COR-L47 (cell line): ENCODE results near the gene MTA2.
"Not testable (repeated sequence)": the region's sequence is repeated elsewhere in the genome, so short reads cannot be mapped to it uniquely, and the experiment has no call there.

Source experiments
- DNase-seq: peaks from one replicate; lab custom pipeline; 2025; lab: John Stamatoyannopoulos, UW

The MTA2 gene

DNA sequence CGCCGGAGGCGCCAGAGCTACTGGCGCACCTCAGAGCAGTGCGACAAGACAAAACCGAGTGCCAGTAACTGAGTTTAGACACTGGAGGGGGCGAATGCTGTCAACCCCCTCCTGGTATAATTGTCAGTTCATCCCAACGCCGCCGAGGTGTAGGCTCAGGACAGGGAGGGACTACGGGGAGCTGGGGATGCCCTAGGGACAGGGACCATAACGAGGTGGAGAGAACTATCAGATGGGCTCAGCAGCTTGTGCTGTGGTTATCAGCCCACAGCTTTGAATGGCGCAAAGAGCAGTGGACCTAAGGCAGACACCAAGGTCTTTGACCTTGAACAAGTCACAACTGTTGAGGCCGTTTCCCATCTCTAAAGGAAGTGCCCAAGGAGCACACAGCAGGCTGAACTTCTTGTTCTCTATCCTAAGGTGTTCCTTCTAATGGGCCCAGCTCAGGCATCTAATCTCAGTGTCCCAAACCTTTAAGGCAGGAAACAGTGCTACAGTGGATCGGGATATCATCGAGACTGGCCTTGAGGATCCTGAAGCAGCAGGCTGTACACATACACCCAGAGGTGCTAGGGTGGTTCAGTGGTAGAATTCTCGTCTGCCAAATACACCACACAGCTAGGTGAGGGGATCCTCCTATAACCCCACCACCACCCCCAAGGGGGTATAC lies 9.4 kb downstream of the MTA2 start:
- no peak for DNase-seq

DNA sequence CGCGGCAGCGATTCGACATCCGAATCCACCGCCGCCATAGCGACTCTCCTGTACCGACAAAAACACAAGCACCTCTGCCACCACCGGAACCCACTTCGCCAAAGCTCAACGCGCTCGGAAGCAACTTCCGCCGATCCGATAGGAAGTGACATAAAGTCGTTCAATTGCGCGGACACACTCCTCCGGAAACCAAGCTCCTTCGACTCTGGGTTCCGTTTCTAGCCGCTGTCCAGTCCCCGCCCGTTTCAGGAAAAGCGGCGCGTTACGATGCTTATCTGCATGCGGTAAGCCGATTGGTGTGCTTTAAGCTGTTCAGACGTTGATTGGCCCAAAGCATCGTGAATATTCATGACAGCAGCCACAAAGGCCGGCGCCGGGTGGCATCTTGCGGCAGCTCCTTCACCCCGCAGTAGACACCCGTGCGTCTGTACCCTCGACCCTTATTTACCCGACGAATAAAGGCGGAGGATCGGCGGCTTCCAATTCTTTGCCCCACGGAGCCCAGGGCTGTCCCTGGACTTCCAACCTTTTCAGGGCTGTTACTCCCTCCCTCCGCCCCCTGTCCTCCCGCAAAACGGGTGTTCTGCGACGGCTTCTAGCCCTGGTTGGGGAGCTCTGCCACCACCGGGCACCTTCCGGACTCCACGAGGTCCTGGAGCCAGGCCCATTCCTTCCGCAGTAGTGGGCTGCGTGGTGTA lies 10.1 kb downstream of the MTA2 start, which contains the start of gene TUT1:
TSS of gene TUT1 (minus strand) at position 76 of the 698 bp plus-strand sequence. CDS start at position 38, 38 bp downstream.
- DNase-seq = peak; percentile 99

- no peak for DNase-seq
Measured at GRCh38 chr11:62588966-62589637, 12.6 kb downstream of the MTA2 start.

GRCh38 chr11:62585356-62585755 lies 16.3 kb downstream of the MTA2 start:
- DNase-seq = not testable (repeated sequence)

DNA sequence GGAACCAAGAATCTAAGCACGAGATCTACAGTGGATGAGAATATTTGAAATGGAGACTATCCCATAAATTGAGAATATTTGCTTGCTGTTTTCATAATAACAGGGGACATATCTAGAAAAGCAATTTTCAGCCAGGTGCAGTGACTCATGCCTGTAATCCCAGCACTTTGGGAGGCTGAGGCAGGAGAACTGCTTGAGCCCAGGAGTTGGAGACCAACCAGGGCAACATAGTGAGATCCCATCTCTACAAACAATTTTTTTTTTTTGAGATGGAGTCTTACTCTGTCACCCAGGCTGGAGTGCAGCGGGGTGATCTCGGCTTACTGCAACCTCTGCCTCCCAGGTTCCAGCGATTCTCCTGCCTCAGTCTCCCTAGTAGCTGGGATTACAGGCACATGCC lies 19.9 kb downstream of the MTA2 start:
- not testable (repeated sequence) for DNase-seq

DNA sequence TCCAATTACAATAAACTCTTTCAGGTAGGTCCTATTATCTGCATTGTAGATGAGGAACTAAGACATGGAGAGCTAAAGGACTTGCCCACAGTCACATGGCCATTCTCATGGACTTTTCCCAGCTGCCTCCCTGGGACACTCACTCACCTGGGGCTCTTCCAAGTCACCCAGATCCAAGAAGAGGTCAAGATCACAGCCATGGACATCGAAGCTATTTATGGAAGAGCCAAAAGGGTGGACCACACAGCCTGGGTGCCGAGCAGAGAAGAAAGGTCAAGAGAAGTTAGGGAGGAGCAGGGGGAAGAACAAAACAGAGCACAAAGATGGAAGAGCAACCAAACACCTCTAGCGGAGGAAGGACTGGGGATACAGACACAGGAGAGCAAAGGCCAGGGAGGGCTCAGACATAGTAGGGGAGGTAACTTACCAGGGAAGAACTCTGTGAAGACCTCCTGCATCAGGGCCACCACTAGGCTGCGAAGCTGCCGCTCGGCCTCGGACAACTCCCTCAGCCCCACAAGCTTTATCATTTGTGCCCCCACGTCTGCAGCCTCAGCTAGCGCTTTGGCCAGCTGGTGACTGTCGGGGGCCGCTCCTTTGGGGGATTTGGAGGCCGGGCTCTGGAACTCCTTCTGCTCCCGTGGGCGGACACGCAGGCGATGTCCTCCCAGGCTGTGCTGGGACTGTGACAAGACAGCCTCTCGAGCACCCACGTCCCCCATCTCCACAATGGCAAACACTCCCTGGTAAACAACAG lies 20.5 kb downstream of the MTA2 start:
- no peak for DNase-seq

- DNase-seq = no peak
Measured at GRCh38 chr11:62579252-62579651, 22.4 kb downstream of the MTA2 start.

DNA sequence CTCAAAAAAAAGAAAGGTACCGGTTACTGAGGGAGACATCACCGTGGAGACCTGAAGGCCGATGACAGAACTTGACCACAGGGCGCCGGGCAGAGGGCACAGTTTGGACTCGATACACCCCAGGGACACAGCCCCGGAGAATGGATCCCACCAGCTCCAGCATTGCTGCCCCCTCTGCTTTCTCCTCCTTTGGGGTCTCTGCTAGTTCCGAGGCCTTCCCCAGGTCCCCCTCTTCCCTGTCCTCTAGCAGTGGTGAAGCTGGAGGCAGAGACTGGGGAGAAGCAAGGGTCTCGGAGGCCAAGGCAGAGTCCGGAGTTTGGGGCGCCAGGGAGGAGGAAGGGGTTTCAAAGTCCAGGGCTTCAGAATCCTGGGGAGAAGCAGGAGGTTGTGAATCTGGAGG lies 23.1 kb downstream of the MTA2 start:
- no peak for DNase-seq

DNA sequence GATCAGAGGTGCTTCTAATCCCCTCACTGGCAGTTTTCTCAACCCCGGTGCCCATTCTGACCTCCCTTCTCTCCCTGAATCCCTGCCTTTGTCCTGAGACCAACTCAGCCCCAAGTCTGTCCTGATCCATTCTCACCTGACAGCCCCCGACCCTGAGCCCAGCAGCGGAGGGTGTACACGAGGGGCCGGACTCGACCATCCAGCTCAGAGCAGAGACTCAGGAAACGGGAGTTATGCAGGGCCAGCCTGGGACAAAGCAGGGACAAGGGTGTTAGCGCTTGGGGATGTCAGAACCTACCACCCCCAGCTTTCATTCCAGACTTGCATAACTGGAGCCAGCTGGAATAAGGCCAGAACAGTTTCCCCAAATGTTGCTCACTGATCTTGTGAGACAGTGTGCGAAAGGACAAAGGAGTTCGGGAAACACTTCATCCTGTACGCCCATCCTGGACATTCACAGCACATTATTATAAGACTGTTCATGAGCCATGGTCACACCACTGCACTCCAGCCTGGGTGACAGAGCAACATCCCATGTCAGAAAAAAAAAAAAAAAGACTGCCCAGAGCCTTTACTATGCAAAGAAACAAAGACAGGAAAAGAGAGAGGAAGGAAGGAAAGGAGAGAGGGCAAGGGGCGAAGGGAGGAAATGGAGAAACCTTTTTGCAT lies 24.5 kb downstream of the MTA2 start:
- DNase-seq = no peak

DNA sequence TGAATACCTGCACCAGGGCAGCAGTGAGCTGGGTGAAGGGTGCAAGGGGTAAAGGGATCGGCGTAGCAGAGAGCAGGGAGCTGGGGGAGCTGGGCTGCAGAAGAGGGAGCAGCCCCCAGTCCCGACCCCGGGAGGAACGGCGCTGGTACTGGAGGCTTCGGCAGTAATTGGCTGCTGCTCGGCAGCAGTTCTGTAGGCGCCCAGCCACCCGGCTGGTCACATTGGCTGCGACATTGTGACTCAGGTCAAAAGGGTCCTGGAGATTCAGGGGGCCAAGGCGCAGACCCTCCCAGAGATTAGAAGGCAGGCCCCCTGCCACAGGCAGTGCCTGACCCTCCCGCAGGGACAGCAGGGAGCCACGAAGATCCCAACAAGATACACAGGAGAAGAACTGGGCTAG lies 25.8 kb downstream of the MTA2 start:
- DNase-seq = no peak

GRCh38 chr11:62575156-62575555 lies 26.5 kb downstream of the MTA2 start:
- no peak for DNase-seq

- DNase-seq = no peak
Measured at GRCh38 chr11:62574363-62575071, 27.1 kb downstream of the MTA2 start.

GRCh38 chr11:62573592-62574362 lies 27.9 kb downstream of the MTA2 start, which contains the start of gene EEF1G:
TSS of gene EEF1G (minus strand) at chr11:62573891. CDS start at chr11:62573842, 49 bp downstream.
- DNase-seq = peak; percentile 99

DNA sequence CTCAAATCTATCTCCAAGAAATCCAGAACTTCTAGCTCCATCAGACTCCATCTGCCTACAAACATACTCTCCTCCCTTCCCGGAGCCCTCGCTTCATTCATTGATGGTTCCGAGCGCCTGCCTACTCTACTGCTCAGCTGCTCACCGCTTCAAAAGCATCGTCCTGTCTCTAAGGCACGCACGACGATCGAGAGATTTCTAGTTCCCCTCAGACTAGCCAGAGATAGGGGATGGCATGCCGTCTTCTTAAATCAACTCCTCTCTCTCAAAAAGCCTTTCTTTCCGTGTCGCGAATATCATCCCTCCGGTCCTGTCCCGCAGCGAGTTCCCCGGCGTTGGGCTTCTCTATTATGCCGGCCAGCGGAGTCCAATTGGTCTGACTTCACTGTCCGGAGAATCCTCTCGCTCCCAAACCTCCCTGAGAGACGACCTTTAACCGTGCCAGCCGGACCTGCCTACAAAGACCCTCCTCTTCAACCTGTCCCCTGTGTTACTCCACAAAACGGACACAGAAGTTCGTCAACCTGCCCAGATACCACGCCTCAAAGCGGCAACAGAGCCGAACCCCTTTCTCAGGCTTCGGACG lies 28.6 kb downstream of the MTA2 start:
- DNase-seq = no peak

DNA sequence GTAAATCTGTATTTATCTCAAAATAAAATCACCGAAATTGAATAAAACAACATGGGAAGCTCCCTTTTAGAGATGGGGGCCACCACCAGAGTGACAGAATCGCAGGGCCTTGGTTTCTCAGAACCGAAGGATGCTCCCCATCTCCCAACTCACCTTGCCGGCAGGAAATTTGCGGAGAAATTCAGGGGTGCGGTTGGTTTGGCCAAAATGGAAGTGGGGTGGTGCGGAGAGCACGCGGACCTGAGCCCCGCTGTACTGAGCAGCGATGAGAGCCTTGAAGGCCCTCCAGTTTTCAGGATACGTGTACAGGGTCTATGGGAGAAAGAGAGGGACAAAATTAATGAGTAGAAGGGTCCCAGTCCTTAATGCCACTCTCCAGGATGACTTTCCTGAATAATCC lies 29.2 kb downstream of the MTA2 start:
- no peak for DNase-seq

- DNase-seq = not testable (repeated sequence)
Measured at GRCh38 chr11:62571493-62571892, 30.2 kb downstream of the MTA2 start.

GRCh38 chr11:62570903-62571302 lies 30.8 kb downstream of the MTA2 start:
- DNase-seq = not testable (repeated sequence)

- DNase-seq = no peak
Measured at GRCh38 chr11:62569611-62570010, 32.1 kb downstream of the MTA2 start.

DNA sequence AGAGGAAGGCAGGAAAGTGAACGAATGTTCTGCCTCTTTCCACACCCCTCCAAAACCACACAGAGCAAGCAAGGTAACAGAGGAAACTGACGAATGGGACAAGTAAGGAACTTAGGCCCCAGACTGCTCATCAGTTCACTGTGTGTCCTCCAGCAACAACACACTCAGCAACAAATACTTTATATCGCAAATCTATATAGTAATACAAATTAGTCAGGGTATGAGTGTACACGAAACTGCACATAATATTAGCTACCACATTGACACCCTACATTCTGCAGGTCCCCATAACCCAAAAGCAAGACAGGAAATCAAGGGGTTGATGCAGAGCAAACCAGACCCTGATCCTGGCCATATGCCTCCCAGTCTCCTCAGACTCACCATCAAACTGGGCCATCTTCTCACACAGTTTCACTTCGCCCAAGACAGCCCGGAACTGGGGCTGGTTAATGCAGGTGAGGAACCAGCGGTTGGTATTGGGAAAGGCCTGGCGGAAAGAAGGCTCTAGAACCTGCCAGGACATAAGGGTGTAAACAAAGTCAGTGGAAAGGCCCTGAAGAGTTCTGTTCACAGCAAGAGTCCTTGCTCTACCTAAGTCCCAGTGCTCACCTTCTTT lies 34.5 kb downstream of the MTA2 start:
- DNase-seq = no peak
